ENCODE measurements around the gene TXNDC16. TPM values are rescaled to one million over a fixed set of nuclear protein-coding genes. Genes with fewer than 3 reads are reported as not detected.

TXNDC16 gene
- total RNA-seq, 1 experiment from 2014 or later, result 13.2 TPM

- Histone ChIP-seq H3K14ac (ENCODE audit: insufficient read depth, low read length) (no peak overlapping the region), H3K79me2 (ENCODE audit: insufficient read depth, low read length) (no peaks in the 10 kb centered on the region), H2AK5ac (ENCODE audit: insufficient read length, low read length) (no peak overlapping the region), H3K9ac (ENCODE audit: extremely low read depth, insufficient read length, low read length) (no peak overlapping the region), H3K4ac (ENCODE audit: low read depth, low read length) (no peak overlapping the region), H2BK20ac (ENCODE audit: low read depth, low read length, poor library complexity, severe bottlenecking) (no peak overlapping the region), H3K18ac (ENCODE audit: insufficient read length, low read depth, low read length) (no peak overlapping the region), H3K4me2 (ENCODE audit: insufficient read depth, insufficient read length, low read length) (no peak overlapping the region), H4K20me1 (ENCODE audit: control insufficient read depth, insufficient read depth, insufficient read length) (no peaks in the 10 kb centered on the region), H2AFZ (ENCODE audit: low read length) (no peak overlapping the region), H3K23me2 (ENCODE audit: insufficient read length, low read depth, low read length, poor library complexity, severe bottlenecking) (no peaks in the 10 kb centered on the region), H3K27me3 (ENCODE audit: insufficient read depth, low read length) (no peaks in the 10 kb centered on the region), H2BK12ac (ENCODE audit: insufficient read length, low read depth, low read length) (no peak overlapping the region), H3T11ph (ENCODE audit: low read length) (no peak overlapping the region), H4K8ac (replicated peaks; ENCODE audit: insufficient read length, low read depth, low read length) (no peak overlapping the region), H3K79me1 (ENCODE audit: insufficient read depth, low read depth, low read length, poor library complexity, severe bottlenecking) (no peaks in the 10 kb centered on the region), H3K27ac (ENCODE audit: insufficient read length, low read depth, low read length) (no peak overlapping the region), H2BK5ac (ENCODE audit: insufficient read length, low read length) (no peak overlapping the region), H4K91ac (ENCODE audit: insufficient read length, low read depth, low read length) (no peak overlapping the region), H2BK120ac (ENCODE audit: low read depth, low read length, poor library complexity, severe bottlenecking) (no peak overlapping the region), H3K23ac (ENCODE audit: insufficient read length, low read depth, low read length) (no peak overlapping the region), H3K4me1 (ENCODE audit: insufficient read depth, low read length) (no peaks in the 10 kb centered on the region), H4K5ac (ENCODE audit: insufficient read length, low read depth, low read length) (no peak overlapping the region), H3K56ac (ENCODE audit: insufficient read length, low read depth, low read length) (no peak overlapping the region), H3K9me3 (ENCODE audit: control insufficient read depth, low read depth, low read length) (no peaks in the 10 kb centered on the region), H2BK15ac (ENCODE audit: low read depth, low read length) (no peak overlapping the region)
- Mint-ChIP-seq H3K4me3 (no peak overlapping the region), H3K4me1 (no peaks in the 10 kb centered on the region), H3K9me3 (no peaks in the 10 kb centered on the region; a peak in 1 of 5 replicates), H3K36me3 (ENCODE audit: insufficient read depth in 1 of 3, low read depth in 3 of 3) (peaks cover 0 to 4% (median 2%) of the 10 kb centered on the region in 3 experiments; a peak in 3 of 7 replicates), H3K27ac (no peak overlapping the region), H3K27me3 (ENCODE audit: low read depth) (no peaks in the 10 kb centered on the region)
- no peak for DNase-seq
- no peak for TF ChIP-seq CTCF (conservative IDR thresholded peaks at IDR 0.05)
Measured at GRCh38 chr14:52446355-52446754, 106.0 kb downstream of the TXNDC16 start.

Data from H9 (cell line).